Activated CD8-positive, alpha-beta memory T cell treated with anti-CD3 and anti-CD28 coated beads, Interleukin-2, amount 50 U/mL, for 4 hours (primary cell): Measurements from ENCODE around the gene CPVL.

ENCODE experiments used
- DNase-seq: peaks from one replicate; pipeline ENCODE4 v3.0.0-alpha.2; 2020

CPVL gene

DNA sequence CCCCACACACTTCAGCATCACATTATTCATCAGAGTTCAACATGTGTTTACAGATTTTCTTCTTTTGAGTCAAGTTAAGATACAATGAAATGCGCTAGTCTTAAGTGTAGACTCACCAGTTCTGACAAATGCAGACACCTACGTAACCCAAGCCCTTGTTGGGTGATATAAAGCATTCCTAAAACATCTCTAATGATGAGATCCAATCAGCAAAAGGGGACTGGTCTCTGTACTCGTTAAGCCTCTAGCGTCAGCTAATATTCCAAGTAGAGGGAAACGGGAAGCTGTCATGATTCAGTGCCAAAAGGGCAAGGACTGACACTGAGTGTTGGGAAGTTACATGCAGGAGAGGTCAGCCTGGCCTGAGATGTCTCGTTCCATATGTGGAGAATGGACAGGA lies 149.5 kb downstream of the CPVL start:
- no peak for DNase-seq

DNA sequence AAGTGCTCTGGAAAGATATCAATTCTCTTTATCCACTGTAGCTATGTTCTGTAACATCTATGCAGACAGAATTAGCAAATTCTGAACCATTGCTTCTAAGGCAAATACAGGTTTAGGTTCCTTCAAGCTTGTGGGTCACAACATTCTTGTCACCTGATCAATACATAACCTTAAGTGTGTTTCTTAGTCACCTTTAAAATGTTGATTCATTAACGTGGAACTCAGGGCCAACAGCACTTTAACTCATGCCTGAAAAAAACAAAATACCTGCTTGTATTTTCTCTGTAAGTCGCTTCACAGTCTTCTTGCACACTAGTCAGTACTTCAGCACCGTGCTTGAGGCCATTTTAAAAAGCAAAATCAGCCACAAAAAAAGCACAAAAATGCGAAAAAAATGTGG lies 153.0 kb downstream of the CPVL start:
- DNase-seq, result no peak

DNA sequence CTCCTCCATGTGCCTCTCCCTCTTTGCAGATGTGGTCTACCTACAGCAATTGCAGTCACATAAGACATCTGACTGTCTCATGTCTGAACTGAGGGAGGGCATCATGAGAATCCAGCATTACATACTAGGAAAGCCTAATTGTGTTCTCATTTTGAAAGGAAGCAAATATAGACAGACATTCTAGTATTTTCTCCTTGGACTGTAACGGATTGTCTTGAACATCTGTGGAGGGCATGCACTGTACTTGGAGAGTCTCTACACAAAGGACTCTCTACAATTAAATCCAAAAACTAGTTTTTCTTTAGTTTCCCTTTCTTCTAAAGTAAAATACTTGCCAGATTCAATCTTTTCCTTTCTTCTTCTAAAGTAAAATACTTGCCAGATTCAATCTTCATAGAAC lies 153.5 kb downstream of the CPVL start:
- DNase-seq, result no peak

DNA sequence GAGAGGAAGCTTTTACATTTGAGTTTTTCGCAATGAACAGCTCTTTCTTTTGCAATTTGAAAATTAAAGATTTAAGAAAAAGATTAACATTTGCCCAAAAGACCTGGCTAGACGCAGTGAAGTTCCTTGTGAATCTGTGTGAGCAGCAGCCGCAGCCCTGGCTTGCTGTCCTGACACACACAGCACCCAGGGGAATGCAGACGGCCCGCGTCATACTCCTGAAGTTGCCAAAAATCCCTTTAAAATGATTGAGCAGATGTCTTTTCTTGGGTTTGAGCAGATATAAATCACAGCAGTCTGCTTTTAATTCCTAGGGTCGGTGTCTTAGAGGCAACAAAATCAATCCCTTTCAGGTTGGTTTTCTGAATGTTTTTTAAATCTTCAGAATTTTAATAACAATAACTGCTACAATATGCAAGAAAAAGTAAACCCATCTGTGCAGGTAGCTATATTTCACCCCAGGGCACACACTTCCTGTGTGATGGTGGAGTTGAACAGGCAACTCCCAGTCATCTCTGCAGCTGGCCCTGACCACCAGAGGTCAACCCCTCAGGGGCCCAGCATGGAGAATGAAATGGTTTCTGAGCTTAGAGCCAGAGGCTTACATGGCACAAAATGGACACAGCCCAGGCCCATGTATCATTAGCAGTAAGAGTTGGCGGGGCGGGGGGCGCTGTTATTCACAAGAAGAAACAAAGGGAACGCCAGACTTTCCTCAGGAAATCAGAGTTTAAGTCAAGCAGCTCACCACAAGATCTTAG lies 156.0 kb downstream of the CPVL start:
- DNase-seq, result no peak

DNA sequence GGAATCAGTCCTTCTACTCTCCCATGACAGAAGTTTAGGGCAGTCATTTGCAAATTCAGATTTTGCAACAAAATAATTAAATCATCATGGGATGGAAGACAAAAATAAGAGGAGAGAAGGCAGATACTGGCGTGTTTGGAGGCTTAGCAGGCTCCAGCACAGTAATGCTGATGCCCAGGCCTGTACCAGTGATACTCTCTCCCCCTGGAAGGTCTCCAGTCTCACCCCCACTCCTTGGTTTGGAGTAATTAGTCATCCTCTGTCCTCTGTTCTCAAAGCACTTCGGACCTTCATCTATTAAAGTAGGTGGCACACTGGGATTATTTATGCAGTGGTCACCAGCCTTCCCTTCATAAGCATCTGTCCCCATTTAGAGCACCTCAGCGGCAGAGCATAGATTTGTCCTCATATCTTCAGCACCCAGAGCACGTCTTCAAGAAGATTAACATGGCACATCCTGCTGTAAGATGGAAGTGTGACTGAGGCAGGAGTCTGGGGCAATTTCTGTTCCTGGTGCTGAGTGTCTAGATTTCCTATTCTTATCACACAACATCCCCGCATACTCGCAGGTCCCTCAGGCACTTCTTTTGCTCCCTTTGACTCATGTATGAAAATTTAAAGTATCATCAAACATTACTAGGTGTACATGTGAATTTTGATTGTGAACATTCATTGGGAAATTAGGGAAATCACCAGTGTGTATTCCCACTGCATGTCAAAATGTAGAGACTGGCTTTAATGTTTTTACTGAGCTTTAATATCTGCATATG lies 156.9 kb downstream of the CPVL start:
- no peak for DNase-seq

DNA sequence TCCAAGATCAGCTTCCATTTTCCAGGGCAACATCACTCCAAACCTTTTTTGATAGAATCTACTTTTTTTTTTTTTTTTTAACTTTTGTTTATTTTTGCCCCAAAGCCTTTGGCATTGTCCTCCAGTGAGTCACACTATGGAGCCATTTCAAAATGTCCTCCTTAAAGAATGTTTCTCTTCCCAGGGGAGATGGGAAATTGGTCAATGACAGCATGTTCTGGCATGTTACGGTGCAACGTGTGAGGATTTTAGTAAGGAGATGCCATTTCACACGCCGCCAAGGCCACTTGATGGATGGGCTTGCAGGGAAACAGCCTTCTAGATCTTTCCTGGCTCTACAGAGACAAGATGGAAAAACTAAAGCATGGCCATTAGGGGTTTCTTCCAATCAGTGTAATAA lies 157.5 kb downstream of the CPVL start:
- DNase-seq, result no peak

DNA sequence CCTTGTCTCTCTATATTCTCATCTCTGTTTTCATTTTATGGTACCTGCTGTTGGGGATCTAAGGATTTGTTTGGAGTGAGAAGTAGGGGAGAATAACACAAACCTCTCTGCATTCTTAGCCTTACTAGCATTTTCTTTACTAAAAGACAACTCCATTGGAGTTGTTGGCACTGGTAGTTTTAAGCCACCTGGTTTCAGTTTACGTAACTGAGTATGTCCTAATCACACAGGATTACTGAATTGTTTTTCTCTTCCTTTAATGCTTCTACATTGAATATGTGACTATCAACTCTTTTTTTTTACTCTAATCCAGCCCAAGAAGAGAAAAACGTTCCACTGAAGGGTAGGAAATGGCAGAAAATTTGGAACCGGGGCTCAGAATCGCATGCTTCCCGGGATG lies 158.2 kb downstream of the CPVL start:
- no peak for DNase-seq

DNA sequence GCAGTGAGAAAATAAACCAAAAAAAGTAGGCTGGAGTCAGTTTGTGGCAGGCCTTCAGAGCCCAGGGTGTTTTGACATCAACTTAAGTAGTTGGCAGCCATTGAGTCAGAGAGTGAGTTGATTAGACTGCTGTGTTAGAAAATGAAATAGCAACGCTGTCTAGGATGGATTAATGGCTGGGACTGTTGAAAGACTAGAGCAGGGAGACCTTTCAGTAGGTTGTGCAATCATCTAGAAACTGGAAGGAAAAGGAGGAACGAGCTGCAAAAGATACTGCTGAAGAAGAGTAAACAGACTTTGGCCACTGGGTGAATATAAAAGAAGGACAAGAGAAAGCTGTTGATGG lies 159.6 kb downstream of the CPVL start:
- DNase-seq, result no peak

DNA sequence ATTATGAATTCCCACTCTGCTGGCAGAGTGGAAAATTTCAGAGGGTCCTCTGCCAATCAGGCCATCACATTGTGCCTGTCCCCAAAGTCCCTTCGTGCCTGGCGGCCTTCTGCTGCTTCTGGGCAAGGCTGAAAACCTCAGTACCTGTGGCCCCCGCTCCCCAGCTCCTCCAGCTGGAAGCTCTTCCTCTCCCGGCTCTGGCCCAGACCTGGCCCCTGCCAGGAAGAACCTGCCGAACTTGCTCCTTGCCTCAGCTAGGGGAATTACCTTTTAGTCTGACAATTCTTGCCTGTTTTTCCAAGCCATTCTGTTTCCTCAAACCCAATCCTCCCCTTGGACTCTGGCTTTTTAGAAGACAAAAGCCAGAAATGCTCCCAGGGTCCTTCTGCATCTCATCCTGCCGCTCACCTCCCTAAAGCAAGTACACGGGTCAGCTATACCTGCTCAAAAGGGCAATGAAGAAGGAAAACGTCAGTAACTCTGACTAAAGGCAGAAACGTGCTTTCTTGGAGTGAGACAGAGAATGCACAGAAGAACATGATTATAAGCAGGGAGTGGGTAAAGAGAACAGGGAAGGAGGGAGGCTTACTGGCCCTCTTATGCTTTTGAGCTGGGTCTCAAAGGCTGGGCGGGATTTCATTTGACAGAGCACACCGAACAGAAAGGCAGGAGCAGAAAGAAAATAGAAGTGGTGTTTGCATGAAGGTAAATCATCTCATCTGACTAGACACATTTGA lies 160.1 kb downstream of the CPVL start:
- DNase-seq, result no peak

DNA sequence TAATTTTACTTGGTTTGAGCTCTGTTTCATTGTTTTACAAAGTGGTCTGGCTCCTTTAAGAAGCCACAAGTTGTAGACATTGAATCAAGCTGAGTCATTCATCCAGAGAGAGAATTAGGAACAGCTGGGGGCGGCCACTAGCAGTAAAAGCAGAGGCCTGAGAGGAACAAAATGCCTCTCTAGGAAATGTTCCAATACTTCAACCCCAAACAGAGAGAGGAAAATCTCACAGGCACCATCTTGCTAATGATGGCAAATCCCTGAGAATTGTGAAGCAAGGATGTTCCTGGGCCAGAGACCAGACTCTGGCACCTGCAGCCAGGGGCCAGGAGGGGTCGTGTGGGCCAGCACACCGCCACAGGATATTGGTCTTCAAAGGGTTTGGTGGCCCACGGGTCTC lies 161.7 kb downstream of the CPVL start:
- no peak for DNase-seq

DNA sequence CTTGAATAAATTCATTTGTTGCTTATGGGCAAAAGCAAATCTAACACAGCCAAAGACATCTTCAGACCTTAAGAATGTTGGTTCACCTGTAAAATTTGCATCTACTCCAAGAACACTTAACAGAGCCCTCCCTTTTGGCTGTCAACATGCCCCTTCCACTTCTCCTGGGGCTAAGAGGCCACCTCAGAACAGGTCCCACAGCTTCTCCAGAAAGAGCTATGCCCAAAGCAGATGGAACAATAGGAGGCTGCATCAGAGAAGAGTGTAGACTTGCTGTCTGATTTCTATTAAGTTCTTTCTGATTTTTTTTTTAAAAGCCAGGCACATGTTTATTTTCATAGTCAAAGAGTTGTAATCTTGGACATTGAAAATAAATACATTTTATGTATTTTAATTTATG lies 162.1 kb downstream of the CPVL start:
- no peak for DNase-seq

DNA sequence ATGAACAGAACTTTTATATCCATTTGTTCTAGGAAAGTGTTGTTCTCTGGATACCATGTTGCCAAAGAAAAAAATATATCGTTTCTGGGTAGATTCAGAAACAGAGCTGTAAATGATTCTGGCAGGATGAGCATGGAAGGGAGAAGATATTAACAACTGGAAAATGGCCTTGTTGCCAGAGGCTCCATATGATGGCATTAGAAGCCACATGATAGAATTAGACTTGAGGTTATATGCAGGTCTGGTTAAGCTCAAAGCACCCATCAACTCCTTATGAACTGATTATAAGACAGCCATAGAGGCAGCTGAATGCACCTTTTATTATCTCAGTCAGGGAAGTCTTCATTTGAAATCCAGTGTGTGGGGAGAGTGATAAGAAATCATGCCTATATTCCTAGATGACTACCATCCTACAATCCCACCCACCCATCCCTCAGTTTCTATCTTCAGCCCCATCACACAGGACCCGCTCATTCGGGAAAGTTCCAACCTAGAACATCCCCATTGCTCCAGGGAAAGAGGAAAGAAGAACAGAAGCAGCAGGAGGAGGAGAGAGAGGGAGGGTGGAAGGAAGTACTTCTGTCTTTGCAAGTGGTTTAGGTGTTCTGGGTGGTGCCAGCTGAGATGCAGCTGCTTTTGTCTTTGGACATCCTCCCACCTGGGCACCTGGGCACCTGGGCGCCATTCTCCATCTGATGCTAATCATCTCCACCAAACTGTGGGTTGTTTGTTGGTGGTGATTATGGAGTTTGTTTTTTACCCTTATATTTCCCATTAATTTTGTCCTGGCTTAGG lies 162.7 kb downstream of the CPVL start:
- DNase-seq, result no peak

DNA sequence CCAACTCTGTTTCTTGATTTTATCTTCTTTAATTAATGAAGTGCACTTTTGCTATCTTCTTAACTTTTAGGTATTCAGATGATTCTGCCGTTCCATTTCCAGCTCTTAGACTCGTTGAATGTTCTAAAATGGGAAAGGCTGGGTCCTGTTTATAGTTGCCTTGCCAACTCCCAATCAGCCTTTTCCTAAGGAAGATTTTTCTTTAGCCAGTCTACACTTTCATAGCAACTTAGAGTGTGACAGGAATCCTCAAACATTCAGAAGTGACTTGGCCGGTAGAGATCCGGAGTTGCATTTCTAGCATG lies 165.2 kb downstream of the CPVL start:
- DNase-seq, result no peak

DNA sequence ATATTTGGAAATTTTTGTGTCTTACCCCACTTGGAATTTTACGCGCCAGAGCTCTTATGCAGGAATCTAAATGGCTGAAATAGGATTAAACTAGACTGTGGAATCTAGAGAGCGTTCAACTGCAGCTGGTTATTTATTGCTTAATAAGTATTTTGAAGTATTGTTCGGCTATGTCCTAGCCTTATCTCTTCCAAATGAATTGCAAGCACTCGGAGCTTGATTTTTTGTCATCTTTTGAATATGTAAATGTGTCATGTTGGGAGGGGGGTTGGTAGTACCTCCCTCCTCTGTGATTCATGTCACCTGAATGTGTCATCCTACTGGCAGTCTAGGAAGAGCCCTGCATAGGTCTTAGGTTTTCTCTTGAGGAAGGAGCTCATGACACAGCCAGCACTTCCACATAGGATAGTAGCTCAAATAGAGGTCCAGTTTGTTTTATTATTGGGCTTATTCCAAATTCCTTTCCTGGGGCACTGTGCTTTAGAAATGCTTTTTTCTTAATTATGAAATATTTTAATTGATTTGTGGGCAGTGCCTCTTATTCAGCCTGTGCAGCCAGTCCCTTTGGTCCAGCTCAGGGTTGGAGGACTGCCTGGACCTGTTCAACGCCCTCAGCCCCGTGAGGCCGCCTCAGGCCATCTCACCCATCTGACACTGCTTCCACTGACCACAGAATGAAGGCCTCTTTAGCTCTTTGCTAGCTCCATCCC lies 165.7 kb downstream of the CPVL start:
- DNase-seq, result no peak

DNA sequence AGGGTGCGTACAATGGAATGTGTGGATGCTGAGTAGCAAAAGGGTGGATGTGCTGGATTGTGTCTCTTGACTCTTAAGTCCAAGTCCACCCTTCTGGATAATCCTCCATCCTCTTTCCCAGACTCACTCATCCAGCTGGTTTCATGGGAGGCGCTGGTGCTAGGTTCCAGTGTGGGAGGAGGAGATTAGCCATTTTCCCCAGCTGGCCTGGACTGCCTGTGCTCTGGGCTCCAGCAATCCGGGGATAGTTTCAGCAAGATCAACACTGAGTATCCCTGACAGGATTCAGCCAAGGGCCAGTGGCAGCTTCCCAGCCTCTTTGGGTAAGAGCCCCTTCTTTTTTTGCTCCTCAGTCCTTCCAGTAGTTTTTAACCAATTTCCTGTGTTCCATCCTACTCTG lies 166.6 kb downstream of the CPVL start:
- no peak for DNase-seq

DNA sequence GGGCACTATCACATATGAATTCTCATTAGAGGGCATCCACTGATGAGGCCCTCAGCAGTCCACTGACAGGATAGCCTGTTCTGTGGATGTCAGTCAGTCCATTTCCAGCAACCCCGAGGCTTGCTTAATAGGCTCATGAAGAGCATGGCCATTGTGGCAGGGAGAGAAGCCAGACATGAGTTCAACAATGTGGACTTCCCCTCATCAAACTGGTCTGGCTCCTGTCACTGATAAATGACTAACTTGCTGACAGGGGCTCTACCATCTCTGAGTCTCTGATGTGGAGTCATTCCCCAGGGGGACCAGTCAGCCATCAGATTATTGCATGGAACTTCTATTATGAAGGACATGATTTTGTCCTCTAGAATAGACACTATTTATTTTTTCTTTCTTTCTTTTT lies 168.5 kb downstream of the CPVL start:
- no peak for DNase-seq

DNA sequence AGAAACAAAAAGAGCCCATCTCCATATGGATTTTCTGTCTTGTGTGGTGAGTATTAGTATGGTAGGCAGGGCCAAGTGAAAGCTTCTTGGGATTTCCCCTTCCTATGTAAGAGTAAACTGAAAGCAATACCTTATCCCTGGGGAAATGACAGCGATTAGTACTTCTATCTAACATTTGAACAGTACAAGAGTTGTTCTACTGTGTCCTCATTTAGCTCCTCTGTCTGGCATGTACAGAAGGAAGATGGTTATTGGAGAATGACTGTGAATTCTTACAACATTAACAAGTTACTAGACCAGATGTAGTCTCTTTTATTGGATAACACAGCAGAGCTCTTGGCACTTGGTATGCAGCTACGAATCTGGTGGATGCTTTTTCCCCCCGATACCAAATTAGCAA lies 170.3 kb downstream of the CPVL start:
- no peak for DNase-seq

DNA sequence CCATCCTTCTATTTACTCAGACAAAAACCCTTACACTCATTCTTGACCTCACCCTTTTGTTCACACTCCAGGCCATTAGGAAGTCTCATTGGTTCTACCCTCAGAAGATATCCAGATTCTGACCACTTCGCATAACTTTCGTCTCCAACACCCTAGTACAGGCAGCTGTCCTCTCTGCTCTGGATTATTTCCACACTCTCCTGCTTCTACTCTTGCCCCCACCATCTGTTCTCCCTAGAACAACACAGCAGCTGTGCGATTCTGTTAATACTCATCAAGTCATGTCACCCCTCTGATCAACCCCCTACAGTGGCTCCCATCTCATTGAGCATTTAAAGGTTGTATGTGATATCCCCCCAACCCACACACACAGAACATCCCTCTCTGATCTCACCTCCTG lies 172.7 kb downstream of the CPVL start:
- no peak for DNase-seq

DNA sequence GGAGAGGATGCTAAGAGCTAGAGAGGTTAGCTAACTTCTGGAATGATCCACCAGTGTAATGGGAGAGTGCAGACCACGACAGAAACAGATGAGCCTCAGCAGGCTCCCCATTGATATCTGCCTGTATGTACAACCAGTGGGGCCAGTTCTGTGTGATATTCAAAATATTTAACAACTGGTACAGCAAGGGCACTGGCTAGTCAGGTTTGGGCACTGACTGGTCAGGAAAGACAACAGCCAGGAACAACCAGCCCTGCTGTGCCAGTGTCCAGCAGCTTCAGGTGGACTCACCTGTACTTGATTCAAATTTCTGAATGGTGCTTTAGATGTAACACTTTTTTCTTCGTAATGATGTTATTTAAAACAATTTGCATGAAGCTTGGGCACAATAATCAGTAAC lies 182.3 kb downstream of the CPVL start:
- no peak for DNase-seq

DNA sequence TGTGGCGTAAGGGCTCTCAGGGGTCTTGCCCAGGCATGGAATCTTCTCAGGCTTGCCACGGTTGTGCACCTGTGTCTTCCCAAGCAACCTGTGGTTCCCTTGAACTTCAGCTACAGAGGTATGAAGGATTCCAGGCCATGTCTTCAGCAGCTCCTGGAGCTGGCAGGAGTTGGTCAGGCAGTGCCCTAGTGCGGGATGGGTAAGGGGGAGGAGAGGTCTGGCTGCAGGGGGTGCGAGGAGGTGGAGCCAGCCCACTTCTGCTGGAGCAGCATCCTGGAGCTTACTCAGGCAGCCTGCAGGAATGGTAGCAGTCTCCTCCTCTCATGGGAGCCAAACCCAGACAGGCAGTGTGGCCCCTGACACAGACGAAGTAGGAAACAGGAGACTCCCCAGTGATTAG lies 184.4 kb downstream of the CPVL start:
- no peak for DNase-seq

DNA sequence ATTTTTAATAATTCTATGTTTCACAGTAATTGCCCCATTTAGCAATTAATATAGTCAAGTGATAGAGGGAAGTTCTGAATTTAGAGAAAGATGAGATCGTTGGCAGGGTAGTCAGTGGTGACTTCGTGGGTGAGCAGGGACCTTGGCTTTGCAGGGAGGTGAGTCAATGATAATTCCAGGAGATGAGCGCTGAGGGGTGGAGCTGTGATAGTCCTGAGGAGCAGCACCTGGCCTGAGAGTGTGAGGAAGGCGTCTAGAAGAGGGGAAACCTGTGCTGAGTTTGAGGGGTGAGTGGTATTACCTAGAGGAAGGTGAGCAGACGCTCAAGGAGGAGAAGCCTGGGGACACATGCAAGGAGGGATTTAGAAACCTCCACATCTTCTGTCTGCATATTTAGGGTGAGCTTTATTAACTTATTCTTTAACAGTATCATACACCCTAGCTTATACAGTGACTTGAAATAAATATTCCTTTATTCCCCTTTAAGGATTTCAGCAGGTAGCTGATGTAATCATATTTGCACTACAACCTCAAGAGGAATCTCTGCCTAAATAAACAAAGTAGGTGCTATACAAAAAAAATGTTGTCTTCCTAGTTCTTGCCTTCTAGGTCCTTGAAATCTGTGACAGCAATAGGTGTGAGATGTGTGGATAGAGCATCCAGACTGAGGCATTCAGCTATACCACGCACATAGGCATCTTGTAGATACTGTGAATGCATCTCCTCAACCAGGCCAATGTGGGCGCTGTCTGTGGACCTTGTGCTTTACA lies 186.1 kb downstream of the CPVL start:
- no peak for DNase-seq

DNA sequence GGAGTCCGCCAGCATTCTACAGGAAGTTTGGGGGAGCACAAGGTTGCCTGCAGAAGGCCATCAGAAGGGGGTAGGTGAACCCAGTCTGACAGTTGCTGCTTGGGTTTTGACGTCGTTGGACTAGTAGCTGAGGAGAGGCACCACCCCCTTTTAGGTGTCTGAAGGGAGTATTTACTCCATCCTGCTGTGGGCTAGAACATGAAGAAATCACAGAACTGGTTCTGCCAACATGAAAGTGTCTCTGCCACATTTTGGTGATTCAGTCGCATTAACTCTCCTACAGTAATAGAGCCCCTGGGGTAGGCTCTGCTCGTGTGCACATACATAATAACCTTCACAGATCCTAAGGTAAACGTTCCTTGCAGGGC lies 187.4 kb downstream of the CPVL start:
- no peak for DNase-seq
